AG09309 (cell line): ENCODE results near the gene PADI3.

Source experiments
- DNase-seq: peaks from one replicate; pipeline ENCODE4 v3.0.0-alpha.2; 2010; ENCODE audit warnings: low read depth
- H3K4me3 ChIP-seq: 2 replicates; pipeline ENCODE4 v1.5.1; 2011; ENCODE audit warnings: mild to moderate bottlenecking, low read depth, low read length, moderate library complexity; ENCODE audit not compliant: control insufficient read depth
- CTCF ChIP-seq: IDR thresholded peaks from 2 replicates; pipeline ENCODE4 v1.5.1; 2011; ENCODE audit warnings: mild to moderate bottlenecking, low read depth, low read length, inconsistent platforms; ENCODE audit not compliant: insufficient read depth, control insufficient read depth; ENCODE audit errors: missing control alignments

Gene PADI3

DNA sequence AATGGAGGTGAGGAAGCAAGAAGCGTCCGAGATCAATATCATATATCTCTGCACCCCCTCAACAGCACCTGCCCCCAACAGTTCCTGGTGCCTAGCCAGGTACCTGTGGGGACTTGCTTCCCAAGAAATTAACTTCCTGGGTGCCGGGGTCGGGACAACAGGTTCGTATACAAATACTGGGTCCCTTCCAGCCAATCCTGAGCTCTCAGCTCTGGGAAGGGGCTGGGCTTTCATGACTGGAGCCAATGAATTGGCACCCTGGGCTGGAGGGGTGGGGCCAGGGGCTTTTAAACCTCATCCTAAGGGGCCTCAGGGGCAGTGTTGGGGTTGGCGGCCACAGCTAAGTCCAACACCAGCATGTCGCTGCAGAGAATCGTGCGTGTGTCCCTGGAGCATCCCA lies at the start of gene PADI3:
Gene PADI3, plus strand, starts transcription at position 318 of the 400 bp plus-strand sequence. Its CDS starts 40 bp downstream, at position 358.
- no peak for TF ChIP-seq CTCF
- H3K4me3 ChIP-seq = no peak within 1 kb of the TSS
- no peak for DNase-seq

GRCh38 chr1:17199267-17200044 lies 49.4 kb upstream of the PADI3 start:
- no peak overlapping the region for H3K4me3 ChIP-seq
- no peak for TF ChIP-seq CTCF
- DNase-seq = no peak

DNA sequence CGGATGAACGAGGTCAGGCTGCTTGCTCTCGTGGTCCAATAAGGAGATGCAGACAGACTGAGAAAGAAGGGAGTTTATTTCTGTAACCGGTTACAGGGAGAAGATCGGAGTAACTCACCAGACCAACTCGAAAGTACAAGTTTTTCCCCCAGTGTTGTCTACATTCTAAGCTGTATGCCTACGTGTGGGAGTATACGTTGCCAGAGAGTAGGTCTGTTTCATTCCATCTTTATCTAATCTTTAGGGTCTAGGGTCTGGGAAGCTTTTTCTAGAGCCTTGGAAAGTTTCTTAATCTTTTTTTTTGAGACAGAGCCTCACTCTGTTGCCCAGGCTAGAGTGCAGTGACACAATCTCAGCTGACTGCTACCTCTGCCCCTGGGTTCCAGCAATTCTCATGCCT lies 48.7 kb upstream of the PADI3 start:
- no peak overlapping the region for H3K4me3 ChIP-seq
- no peak for DNase-seq
- TF ChIP-seq CTCF = no peak

DNA sequence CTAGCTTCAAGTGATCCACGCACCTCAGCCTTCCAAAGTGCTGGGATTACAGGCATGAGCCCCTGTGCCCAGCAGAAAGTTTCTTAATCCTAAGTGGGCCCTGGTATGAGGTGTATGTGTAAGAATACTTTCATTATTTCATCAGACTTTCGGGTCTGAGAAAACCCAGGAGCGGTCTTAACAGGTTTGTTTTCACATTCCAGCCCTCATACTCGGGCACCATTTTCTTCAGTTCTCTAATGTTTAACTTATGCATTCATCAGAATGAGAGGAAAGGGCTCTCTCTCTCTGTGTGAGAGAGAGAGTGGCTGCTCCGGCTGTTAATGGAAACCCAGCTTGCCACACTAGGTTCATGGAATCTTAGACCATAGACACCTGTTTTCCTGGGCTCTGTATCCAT lies 48.1 kb upstream of the PADI3 start:
- H3K4me3 ChIP-seq = no peak overlapping the region
- TF ChIP-seq CTCF = no peak

DNA sequence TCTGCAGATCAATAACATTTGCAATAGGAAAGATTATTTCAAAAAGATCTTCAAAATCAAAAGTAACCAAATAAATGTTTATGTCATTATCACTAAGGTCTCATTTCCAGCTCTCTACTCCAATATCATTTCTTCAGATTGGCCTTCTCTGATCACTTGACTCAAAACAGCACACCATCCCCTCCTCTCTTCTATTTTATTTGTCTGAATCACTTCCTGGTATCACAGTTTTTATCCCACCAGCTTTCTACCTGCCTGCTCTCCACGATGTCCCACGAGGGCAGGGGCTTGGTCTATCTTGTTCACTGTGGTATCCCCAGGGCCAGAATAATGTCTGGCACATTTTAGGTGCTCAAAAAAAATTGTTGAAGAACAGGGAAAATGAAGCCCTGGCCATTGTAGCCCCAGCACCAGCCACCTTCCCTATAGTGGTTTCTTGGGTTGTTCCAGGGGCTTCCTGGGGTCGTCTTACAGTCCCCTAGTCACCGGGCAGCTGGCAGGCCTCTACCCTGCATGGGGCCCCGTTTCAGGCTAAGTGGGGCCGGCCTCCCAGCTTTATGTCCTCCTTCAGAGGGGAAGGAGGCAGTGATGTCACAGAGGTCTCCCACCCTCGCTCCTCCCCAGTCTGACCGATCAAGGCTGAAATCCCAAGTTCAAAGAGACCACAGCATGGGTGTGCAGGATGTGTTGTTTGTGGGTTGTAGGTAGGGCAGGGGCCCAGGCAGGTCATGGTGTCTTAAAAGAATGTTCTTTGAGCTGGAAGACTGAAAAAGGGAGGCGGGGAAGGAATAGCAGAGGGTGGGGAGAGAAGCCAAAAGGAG lies 47.5 kb upstream of the PADI3 start:
- H3K4me3 ChIP-seq = no peak overlapping the region
- no peak for DNase-seq
- TF ChIP-seq CTCF = no peak

More for the DNA sequence above, 48.1 kb upstream of the PADI3 start:
- no peak for DNase-seq

DNA sequence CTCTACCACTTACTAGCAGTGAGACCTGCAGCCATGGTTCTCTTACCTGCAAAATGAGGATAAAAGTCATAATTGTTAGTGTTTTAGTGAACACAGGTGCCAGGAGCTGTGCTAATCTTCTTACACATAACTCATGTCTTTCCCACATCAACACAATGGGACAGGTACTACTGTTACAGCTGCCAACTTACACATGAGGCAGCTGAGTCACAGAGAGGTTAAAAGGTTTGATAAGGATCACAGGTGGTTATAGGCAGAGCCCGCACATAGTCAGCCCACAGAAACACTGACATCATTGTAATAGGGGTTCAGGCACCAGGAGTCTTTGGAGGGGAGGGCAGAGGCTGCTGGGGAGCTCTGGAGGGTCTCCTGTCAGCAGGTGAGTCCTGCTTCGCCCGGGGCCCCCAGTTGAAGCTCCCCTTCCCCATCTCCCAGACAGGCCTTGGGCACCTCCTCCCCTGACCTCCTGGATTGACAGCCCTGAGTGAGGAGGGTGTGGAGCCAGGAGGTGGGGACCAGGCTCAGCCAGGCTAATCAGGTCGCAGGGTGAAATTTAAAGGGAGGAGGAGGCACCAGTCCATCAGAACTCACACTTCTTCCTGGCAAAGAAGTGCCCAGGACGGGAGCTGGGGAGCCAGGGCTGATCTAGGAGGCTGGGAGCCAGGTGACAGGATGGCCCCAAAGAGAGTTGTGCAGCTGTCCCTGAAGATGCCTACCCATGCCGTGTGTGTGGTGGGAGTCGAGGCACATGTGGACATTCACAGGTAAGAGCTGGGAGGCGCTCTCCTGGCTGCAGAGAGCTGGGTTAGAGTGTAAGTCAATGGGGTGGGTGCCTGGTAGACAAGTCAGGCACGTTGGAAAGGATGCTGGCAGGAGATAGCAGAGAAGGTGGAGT lies 44.1 kb upstream of the PADI3 start, which contains the start of gene PADI1:
Gene PADI1, plus strand, starts transcription at position 583 of the 895 bp plus-strand sequence. Its CDS starts 90 bp downstream, at position 673.
- no peak for TF ChIP-seq CTCF
- no peak for DNase-seq
- no peak within 1 kb of the TSS for H3K4me3 ChIP-seq
